ENCODE results near the gene BRD2. TPM values are rescaled to one million over a fixed set of nuclear protein-coding genes. Genes with fewer than 3 reads are reported as not detected.

BRD2 gene
- total RNA-seq, 1 experiment from 2014 or later, result 171 TPM

- no peaks in the 10 kb centered on the region for H3K4me1 ChIP-seq (ENCODE audit: insufficient read depth, low read length)
- H3K4me2 ChIP-seq (ENCODE audit: low read length), result no peak overlapping the region
- H3K79me2 ChIP-seq (ENCODE audit: low read length), result no peaks in the 10 kb centered on the region
- no peak for ATAC-seq
- no peaks in the 10 kb centered on the region for H3K9me3 ChIP-seq (ENCODE audit: low read length)
- H3K27ac ChIP-seq (ENCODE audit: low read length), result no peak overlapping the region
- no peaks in the 10 kb centered on the region for H3F3A ChIP-seq (ENCODE audit: low read length, unreplicated experiment)
- no peak overlapping the region for H3K4me3 ChIP-seq (ENCODE audit: low read length)
- TF ChIP-seq CTCF (conservative IDR thresholded peaks at IDR 0.05; ENCODE audit: low read depth, low read length) (no peak), EZH2 (IDR thresholded peaks at IDR 0.05; ENCODE audit: low read length, unreplicated experiment) (no peak), EZH2phosphoT487 (IDR thresholded peaks at IDR 0.05; ENCODE audit: borderline replicate concordance, low read length) (no peak)
- no peak overlapping the region for H2AFZ ChIP-seq (ENCODE audit: low read length)
- POLR2A ChIA-PET (ENCODE audit: unreplicated experiment), result no interaction called here
- BruUV-seq (replicated peaks), result no TSS peak
- no peak overlapping the region for H3K9ac ChIP-seq (ENCODE audit: low read length)
- H3K36me3 ChIP-seq (ENCODE audit: low read depth, low read length), result no peaks in the 10 kb centered on the region
- DNase-seq, result no peak
- CTCF ChIA-PET, result no interaction called here
- H3K9me2 ChIP-seq (replicated peaks; ENCODE audit: low read length), result no peaks in the 10 kb centered on the region
- peaks cover 52% of the 10 kb centered on the region for H3K27me3 ChIP-seq (ENCODE audit: low read length)
- H4K20me1 ChIP-seq (ENCODE audit: low read length), result no peaks in the 10 kb centered on the region
- intact Hi-C loops (cut with micrococcal nuclease), result no loop called here
Measured at GRCh38 chr6:32995448-32995847, 27.1 kb downstream of the BRD2 start.

- CTCF ChIA-PET, result no interaction called here
- POLR2A ChIA-PET (ENCODE audit: unreplicated experiment), result no interaction called here
- peaks cover 76% of the 10 kb centered on the region for H3K27me3 ChIP-seq (ENCODE audit: low read length)
Measured at GRCh38 chr6:33000055-33000454, 31.7 kb downstream of the BRD2 start.

More at GRCh38 chr6:33000055-33000454, 31.7 kb downstream of the BRD2 start:
- Histone ChIP-seq H3K36me3 (ENCODE audit: low read depth, low read length) (no peaks in the 10 kb centered on the region), H3K4me3 (ENCODE audit: low read length) (no peak overlapping the region), H3K9me2 (replicated peaks; ENCODE audit: low read length) (no peaks in the 10 kb centered on the region), H4K20me1 (ENCODE audit: low read length) (no peaks in the 10 kb centered on the region), H3K4me1 (ENCODE audit: insufficient read depth, low read length) (no peaks in the 10 kb centered on the region), H3K9ac (ENCODE audit: low read length) (no peak overlapping the region), H3F3A (ENCODE audit: low read length, unreplicated experiment) (no peaks in the 10 kb centered on the region), H3K9me3 (ENCODE audit: low read length) (no peaks in the 10 kb centered on the region), H3K79me2 (ENCODE audit: low read length) (no peaks in the 10 kb centered on the region), H2AFZ (ENCODE audit: low read length) (no peak overlapping the region), H3K27ac (ENCODE audit: low read length) (no peak overlapping the region), H3K4me2 (ENCODE audit: low read length) (no peak overlapping the region)
- BruUV-seq (replicated peaks), result no TSS peak
- ATAC-seq (peak; percentile 53; the same call in 1 of the 2 replicates), DNase-seq (peak; percentile 64)
- peak; percentile 61 for TF ChIP-seq CTCF (conservative IDR thresholded peaks at IDR 0.05; ENCODE audit: low read depth, low read length)
- no peak for TF ChIP-seq EZH2 (IDR thresholded peaks at IDR 0.05; ENCODE audit: low read length, unreplicated experiment)
- TF ChIP-seq EZH2phosphoT487 (IDR thresholded peaks at IDR 0.05; ENCODE audit: borderline replicate concordance, low read length), result no peak
- intact Hi-C loops (cut with micrococcal nuclease), result no loop called here
